ENCODE data around the gene ANO2. TPM values are rescaled to one million over a fixed set of nuclear protein-coding genes. Genes with fewer than 3 reads are reported as not detected.

The ANO2 gene
- total and polyA plus RNA-seq, 2 experiments from 2014 or later, result 2.3 to 4.6 TPM

DNA sequence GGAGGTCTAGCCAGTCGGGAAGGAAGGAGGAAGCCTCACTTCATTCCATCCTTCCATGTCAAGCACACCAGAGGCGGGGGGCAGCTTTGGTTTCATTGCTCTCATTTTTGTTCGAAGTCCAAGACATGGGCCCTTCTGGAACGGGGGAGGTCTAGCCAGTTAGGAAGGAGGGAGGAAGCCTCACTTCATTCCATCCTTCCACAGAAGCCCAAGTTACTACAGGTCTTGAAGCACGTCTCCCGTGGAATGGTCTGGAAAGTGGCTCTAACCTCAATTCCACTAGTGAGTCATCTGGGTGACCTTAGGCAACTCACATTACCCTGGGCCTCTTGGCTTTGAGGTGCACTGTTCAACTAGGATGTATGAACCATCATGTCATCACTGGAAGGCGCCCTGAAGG lies 356.9 kb downstream of the ANO2 start:
- ATAC-seq (no peak), DNase-seq (ENCODE audit: low spot score) (no peak)
- Mint-ChIP-seq H3K27ac (no peak overlapping the region), H3K4me3 (no peak overlapping the region), H3K36me3 (ENCODE audit: low read depth) (no peaks in the 10 kb centered on the region), H3K4me1 (peaks cover 32% of the 10 kb centered on the region), H3K9me3 (no peaks in the 10 kb centered on the region), H3K27me3 (ENCODE audit: insufficient read depth, low read depth, poor library complexity) (peaks cover 5% of the 10 kb centered on the region)
- Histone ChIP-seq H3K4me2 (no peak overlapping the region), H3K79me2 (replicated peaks; ENCODE audit: insufficient read depth) (no peaks in the 10 kb centered on the region), H3K4me3 (no peak overlapping the region), H3K36me3 (ENCODE audit: insufficient read depth) (no peaks in the 10 kb centered on the region), H3K9me2 (ENCODE audit: insufficient read depth) (peaks cover 18% of the 10 kb centered on the region), H3K4me1 (ENCODE audit: insufficient read depth) (peaks cover 25% of the 10 kb centered on the region), H4K20me1 (replicated peaks; ENCODE audit: insufficient read depth) (no peaks in the 10 kb centered on the region), H3K27me3 (ENCODE audit: insufficient read depth) (no peaks in the 10 kb centered on the region), H3K27ac (ENCODE audit: low read depth) (no peak overlapping the region), H2AFZ (no peak overlapping the region), H3F3A (replicated peaks; ENCODE audit: low read depth) (no peaks in the 10 kb centered on the region)
- TF ChIP-seq, protein P1, sequence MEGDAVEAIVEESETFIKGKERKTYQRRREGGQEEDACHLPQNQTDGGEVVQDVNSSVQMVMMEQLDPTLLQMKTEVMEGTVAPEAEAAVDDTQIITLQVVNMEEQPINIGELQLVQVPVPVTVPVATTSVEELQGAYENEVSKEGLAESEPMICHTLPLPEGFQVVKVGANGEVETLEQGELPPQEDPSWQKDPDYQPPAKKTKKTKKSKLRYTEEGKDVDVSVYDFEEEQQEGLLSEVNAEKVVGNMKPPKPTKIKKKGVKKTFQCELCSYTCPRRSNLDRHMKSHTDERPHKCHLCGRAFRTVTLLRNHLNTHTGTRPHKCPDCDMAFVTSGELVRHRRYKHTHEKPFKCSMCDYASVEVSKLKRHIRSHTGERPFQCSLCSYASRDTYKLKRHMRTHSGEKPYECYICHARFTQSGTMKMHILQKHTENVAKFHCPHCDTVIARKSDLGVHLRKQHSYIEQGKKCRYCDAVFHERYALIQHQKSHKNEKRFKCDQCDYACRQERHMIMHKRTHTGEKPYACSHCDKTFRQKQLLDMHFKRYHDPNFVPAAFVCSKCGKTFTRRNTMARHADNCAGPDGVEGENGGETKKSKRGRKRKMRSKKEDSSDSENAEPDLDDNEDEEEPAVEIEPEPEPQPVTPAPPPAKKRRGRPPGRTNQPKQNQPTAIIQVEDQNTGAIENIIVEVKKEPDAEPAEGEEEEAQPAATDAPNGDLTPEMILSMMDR (conservative IDR thresholded peaks at IDR 0.05; ENCODE audit: low read depth in 2 of 2), result no peak
- TF ChIP-seq EZH2 (IDR thresholded peaks at IDR 0.05; ENCODE audit: low read depth, unreplicated experiment) (no peak), POLR2AphosphoS5 (IDR thresholded peaks at IDR 0.05; ENCODE audit: low read depth) (no peak), NANOG (IDR thresholded peaks at IDR 0.05; ENCODE audit: borderline replicate concordance) (no peak), CREB1 (CRISPR knock-in tag; IDR thresholded peaks at IDR 0.05; ENCODE audit: low read depth) (no peak), ZNF331 (CRISPR knock-in tag; IDR thresholded peaks at IDR 0.05; ENCODE audit: low read depth) (no peak), STAT1 (IDR thresholded peaks at IDR 0.05; ENCODE audit: unreplicated experiment) (no peak), EZH2phosphoT487 (IDR thresholded peaks at IDR 0.05; ENCODE audit: unreplicated experiment) (no peak)
- TF ChIP-seq, protein P2, sequence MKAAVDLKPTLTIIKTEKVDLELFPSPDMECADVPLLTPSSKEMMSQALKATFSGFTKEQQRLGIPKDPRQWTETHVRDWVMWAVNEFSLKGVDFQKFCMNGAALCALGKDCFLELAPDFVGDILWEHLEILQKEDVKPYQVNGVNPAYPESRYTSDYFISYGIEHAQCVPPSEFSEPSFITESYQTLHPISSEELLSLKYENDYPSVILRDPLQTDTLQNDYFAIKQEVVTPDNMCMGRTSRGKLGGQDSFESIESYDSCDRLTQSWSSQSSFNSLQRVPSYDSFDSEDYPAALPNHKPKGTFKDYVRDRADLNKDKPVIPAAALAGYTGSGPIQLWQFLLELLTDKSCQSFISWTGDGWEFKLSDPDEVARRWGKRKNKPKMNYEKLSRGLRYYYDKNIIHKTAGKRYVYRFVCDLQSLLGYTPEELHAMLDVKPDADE (IDR thresholded peaks at IDR 0.05), result no peak
- TF ChIP-seq, protein P3, sequence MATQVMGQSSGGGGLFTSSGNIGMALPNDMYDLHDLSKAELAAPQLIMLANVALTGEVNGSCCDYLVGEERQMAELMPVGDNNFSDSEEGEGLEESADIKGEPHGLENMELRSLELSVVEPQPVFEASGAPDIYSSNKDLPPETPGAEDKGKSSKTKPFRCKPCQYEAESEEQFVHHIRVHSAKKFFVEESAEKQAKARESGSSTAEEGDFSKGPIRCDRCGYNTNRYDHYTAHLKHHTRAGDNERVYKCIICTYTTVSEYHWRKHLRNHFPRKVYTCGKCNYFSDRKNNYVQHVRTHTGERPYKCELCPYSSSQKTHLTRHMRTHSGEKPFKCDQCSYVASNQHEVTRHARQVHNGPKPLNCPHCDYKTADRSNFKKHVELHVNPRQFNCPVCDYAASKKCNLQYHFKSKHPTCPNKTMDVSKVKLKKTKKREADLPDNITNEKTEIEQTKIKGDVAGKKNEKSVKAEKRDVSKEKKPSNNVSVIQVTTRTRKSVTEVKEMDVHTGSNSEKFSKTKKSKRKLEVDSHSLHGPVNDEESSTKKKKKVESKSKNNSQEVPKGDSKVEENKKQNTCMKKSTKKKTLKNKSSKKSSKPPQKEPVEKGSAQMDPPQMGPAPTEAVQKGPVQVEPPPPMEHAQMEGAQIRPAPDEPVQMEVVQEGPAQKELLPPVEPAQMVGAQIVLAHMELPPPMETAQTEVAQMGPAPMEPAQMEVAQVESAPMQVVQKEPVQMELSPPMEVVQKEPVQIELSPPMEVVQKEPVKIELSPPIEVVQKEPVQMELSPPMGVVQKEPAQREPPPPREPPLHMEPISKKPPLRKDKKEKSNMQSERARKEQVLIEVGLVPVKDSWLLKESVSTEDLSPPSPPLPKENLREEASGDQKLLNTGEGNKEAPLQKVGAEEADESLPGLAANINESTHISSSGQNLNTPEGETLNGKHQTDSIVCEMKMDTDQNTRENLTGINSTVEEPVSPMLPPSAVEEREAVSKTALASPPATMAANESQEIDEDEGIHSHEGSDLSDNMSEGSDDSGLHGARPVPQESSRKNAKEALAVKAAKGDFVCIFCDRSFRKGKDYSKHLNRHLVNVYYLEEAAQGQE (IDR thresholded peaks at IDR 0.05; ENCODE audit: unreplicated experiment), result no peak
- TF ChIP-seq, protein P4, sequence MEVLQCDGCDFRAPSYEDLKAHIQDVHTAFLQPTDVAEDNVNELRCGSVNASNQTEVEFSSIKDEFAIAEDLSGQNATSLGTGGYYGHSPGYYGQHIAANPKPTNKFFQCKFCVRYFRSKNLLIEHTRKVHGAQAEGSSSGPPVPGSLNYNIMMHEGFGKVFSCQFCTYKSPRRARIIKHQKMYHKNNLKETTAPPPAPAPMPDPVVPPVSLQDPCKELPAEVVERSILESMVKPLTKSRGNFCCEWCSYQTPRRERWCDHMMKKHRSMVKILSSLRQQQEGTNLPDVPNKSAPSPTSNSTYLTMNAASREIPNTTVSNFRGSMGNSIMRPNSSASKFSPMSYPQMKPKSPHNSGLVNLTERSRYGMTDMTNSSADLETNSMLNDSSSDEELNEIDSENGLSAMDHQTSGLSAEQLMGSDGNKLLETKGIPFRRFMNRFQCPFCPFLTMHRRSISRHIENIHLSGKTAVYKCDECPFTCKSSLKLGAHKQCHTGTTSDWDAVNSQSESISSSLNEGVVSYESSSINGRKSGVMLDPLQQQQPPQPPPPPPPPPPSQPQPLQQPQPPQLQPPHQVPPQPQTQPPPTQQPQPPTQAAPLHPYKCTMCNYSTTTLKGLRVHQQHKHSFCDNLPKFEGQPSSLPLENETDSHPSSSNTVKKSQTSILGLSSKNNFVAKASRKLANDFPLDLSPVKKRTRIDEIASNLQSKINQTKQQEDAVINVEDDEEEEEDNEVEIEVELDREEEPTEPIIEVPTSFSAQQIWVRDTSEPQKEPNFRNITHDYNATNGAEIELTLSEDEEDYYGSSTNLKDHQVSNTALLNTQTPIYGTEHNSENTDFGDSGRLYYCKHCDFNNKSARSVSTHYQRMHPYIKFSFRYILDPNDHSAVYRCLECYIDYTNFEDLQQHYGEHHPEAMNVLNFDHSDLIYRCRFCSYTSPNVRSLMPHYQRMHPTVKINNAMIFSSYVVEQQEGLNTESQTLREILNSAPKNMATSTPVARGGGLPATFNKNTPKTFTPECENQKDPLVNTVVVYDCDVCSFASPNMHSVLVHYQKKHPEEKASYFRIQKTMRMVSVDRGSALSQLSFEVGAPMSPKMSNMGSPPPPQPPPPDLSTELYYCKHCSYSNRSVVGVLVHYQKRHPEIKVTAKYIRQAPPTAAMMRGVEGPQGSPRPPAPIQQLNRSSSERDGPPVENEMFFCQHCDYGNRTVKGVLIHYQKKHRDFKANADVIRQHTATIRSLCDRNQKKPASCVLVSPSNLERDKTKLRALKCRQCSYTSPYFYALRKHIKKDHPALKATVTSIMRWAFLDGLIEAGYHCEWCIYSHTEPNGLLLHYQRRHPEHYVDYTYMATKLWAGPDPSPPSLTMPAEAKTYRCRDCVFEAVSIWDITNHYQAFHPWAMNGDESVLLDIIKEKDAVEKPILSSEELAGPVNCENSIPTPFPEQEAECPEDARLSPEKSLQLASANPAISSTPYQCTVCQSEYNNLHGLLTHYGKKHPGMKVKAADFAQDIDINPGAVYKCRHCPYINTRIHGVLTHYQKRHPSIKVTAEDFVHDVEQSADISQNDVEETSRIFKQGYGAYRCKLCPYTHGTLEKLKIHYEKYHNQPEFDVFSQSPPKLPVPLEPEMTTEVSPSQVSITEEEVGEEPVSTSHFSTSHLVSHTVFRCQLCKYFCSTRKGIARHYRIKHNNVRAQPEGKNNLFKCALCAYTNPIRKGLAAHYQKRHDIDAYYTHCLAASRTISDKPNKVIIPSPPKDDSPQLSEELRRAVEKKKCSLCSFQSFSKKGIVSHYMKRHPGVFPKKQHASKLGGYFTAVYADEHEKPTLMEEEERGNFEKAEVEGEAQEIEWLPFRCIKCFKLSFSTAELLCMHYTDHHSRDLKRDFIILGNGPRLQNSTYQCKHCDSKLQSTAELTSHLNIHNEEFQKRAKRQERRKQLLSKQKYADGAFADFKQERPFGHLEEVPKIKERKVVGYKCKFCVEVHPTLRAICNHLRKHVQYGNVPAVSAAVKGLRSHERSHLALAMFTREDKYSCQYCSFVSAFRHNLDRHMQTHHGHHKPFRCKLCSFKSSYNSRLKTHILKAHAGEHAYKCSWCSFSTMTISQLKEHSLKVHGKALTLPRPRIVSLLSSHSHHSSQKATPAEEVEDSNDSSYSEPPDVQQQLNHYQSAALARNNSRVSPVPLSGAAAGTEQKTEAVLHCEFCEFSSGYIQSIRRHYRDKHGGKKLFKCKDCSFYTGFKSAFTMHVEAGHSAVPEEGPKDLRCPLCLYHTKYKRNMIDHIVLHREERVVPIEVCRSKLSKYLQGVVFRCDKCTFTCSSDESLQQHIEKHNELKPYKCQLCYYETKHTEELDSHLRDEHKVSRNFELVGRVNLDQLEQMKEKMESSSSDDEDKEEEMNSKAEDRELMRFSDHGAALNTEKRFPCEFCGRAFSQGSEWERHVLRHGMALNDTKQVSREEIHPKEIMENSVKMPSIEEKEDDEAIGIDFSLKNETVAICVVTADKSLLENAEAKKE (CRISPR knock-in tag; IDR thresholded peaks at IDR 0.05), result no peak

All from GM23338 (cell line).